H1 (cell line): Measurements from ENCODE around the gene CKAP2L. TPM values are rescaled to one million over a fixed set of nuclear protein-coding genes. Genes with fewer than 3 reads are reported as not detected.

Source experiments
- CTCF ChIA-PET: fragments of 300-600 bp; sonication (Branson Sonifier 250); formaldehyde crosslinking; loops from one replicate; lab custom pipeline; 2021; ENCODE audit not compliant: partially characterized antibody; lab: Charles Lee
- POLR2A ChIA-PET: fragments of 300-600 bp; sonication (Branson Sonifier 250); formaldehyde crosslinking; loops from one replicate; lab custom pipeline; 2021; ENCODE audit warnings: inconsistent platforms; ENCODE audit not compliant: partially characterized antibody; lab: Charles Lee
- DNase-seq, 2 experiments: peaks; one replicate each; pipeline versions ENCODE4 v3.0.0 to v3.0.0-alpha.2; 2010 to 2022; ENCODE audit warnings: low spot score in 2 of 2, low read depth in 1 of 2, mixed read lengths in 1 of 2
- FAIRE-seq: peaks from 2 replicates; lab custom pipeline; 2011; peaks lifted over from hg19 to GRCh38; lab: Jason Lieb, UNC
- H2AFZ ChIP-seq: 2 replicates; pipeline ENCODE4 v1.8.1; 2012; ENCODE audit warnings: low read length, inconsistent platforms
- H2AK5ac ChIP-seq: 2 replicates; pipeline ENCODE4 v1.6.1; 2013; ENCODE audit warnings: low read depth, low read length
- H2BK120ac ChIP-seq: replicated peaks from 2 replicates; pipeline ENCODE3; 2013; ENCODE audit warnings: low read depth, low read length, inconsistent platforms
- H2BK12ac ChIP-seq: 2 replicates; pipeline ENCODE4 v1.6.1; 2013; ENCODE audit warnings: low read depth, low read length
- H2BK15ac ChIP-seq: 2 replicates; pipeline ENCODE4 v1.6.1; 2013; ENCODE audit warnings: low read length
- H2BK20ac ChIP-seq: 2 replicates; pipeline ENCODE4 v1.6.1; 2013; ENCODE audit warnings: low read length
- H2BK5ac ChIP-seq: 2 replicates; pipeline ENCODE4 v1.6.1; 2013; ENCODE audit warnings: low read depth, low read length
- H3K14ac ChIP-seq: 2 replicates; pipeline ENCODE4 v1.6.1; 2013; ENCODE audit warnings: inconsistent platforms; ENCODE audit not compliant: insufficient read length
- H3K18ac ChIP-seq: 2 replicates; pipeline ENCODE4 v1.6.1; 2013; ENCODE audit warnings: low read length; ENCODE audit errors: extremely low read depth
- H3K23ac ChIP-seq: 2 replicates; pipeline ENCODE4 v1.6.1; 2013; ENCODE audit warnings: inconsistent platforms; ENCODE audit not compliant: insufficient read length
- H3K23me2 ChIP-seq: 2 replicates; pipeline ENCODE4 v1.6.1; 2013; ENCODE audit warnings: low read depth, low read length
- H3K27ac ChIP-seq: 2 replicates; pipeline ENCODE4 v1.6.1; 2011; ENCODE audit warnings: low read depth, low read length, inconsistent platforms
- H3K27me3 ChIP-seq, 4 experiments: replicated peaks in 1 of 4; 1 replicate in 1 of 4; 2 replicates in 3 of 4; pipeline versions ENCODE4 v1.6.1 to v1.8.1; 2011 to 2013; ENCODE audit warnings: low read length in 3 of 4, mild to moderate bottlenecking in 3 of 4, inconsistent platforms in 2 of 4, mixed read lengths in 2 of 4, moderate library complexity in 1 of 4; ENCODE audit not compliant: control insufficient read depth in 3 of 4, insufficient read depth in 3 of 4; ENCODE audit errors: extremely low read depth in 1 of 4
- H3K36me3 ChIP-seq, 4 experiments: 2 replicates each; pipeline versions ENCODE4 v1.6.1 to v1.8.1; 2011 to 2013; ENCODE audit warnings: mild to moderate bottlenecking in 4 of 4, low read length in 3 of 4, moderate library complexity in 2 of 4, control low read depth in 1 of 4, inconsistent platforms in 1 of 4; ENCODE audit not compliant: insufficient read depth in 4 of 4, control insufficient read depth in 2 of 4
- H3K4ac ChIP-seq: replicated peaks from 2 replicates; pipeline ENCODE3; 2013; ENCODE audit warnings: low read length, low read depth, mixed read lengths, inconsistent platforms; ENCODE audit not compliant: insufficient read length
- H3K4me1 ChIP-seq, 4 experiments: replicated peaks in 1 of 4; 1 replicate in 1 of 4; 2 replicates in 3 of 4; pipeline versions ENCODE4 v1.6.1 to v1.8.1; 2011 to 2013; ENCODE audit warnings: low read length in 3 of 4, inconsistent platforms in 2 of 4, mixed read lengths in 1 of 4; ENCODE audit not compliant: insufficient read depth in 4 of 4, control insufficient read depth in 3 of 4
- H3K4me2 ChIP-seq, 2 experiments: 2 replicates each; pipeline versions ENCODE4 v1.6.1 to v1.8.1; 2011 to 2013; ENCODE audit warnings: low read depth in 2 of 2, low read length in 2 of 2, control low read depth in 1 of 2, inconsistent platforms in 1 of 2, mild to moderate bottlenecking in 1 of 2; ENCODE audit not compliant: insufficient read depth in 1 of 2
- H3K4me3 ChIP-seq, 4 experiments: fragments of 200-600, 300-600 bp in 1 of 4; sonication (generic), shearing (Covaris generic), sonication (Bioruptor Twin) in 1 of 4; 2 replicates each; pipeline versions ENCODE4 v1.5.1 to v1.8.1; 2011 to 2016; ENCODE audit warnings: low read length in 4 of 4, low read depth in 3 of 4, control low read depth in 2 of 4, inconsistent platforms in 2 of 4, mild to moderate bottlenecking in 2 of 4, mixed read lengths in 1 of 4, moderate library complexity in 1 of 4; ENCODE audit not compliant: insufficient read depth in 2 of 4; ENCODE audit errors: extremely low read depth in 1 of 4
- H3K56ac ChIP-seq: replicated peaks from 2 replicates; pipeline ENCODE3; 2013; ENCODE audit warnings: low read depth, mild to moderate bottlenecking, mixed read lengths, low read length, inconsistent platforms; ENCODE audit not compliant: insufficient read length
- H3K79me1 ChIP-seq: 2 replicates; pipeline ENCODE4 v1.6.1; 2013; ENCODE audit warnings: low read depth, low read length, control low read depth
- H3K79me2 ChIP-seq, 2 experiments: 2 replicates each; pipeline versions ENCODE4 v1.6.1 to v1.8.1; 2012 to 2013; ENCODE audit warnings: low read length in 2 of 2, mild to moderate bottlenecking in 2 of 2, inconsistent platforms in 1 of 2; ENCODE audit not compliant: insufficient read depth in 2 of 2, control insufficient read depth in 1 of 2
- H3K9ac ChIP-seq, 4 experiments: replicated peaks in 1 of 4; 1 replicate in 1 of 4; 2 replicates in 3 of 4; pipeline versions ENCODE4 v1.6.1 to v1.8.1; 2011 to 2013; ENCODE audit warnings: low read depth in 3 of 4, low read length in 3 of 4, control low read depth in 2 of 4, mild to moderate bottlenecking in 2 of 4, moderate library complexity in 2 of 4, inconsistent platforms in 1 of 4; ENCODE audit errors: extremely low read depth in 1 of 4
- H3K9me3 ChIP-seq, 2 experiments: 2 replicates each; pipeline versions ENCODE4 v1.6.1 to v1.8.1; 2012 to 2013; ENCODE audit warnings: mild to moderate bottlenecking in 2 of 2, moderate library complexity in 2 of 2, control low read depth in 1 of 2, inconsistent platforms in 1 of 2, low read depth in 1 of 2, low read length in 1 of 2, mixed read lengths in 1 of 2; ENCODE audit not compliant: insufficient read depth in 2 of 2
- H4K20me1 ChIP-seq, 2 experiments: replicated peaks in 1 of 2; 2 replicates each; pipeline versions ENCODE3 to v1.8.1; 2011 to 2013; ENCODE audit warnings: inconsistent platforms in 2 of 2, low read length in 2 of 2, mild to moderate bottlenecking in 1 of 2; ENCODE audit not compliant: insufficient read depth in 2 of 2, control insufficient read depth in 1 of 2
- H4K5ac ChIP-seq: 2 replicates; pipeline ENCODE4 v1.6.1; 2013; ENCODE audit warnings: low read length, low read depth, mixed read lengths, inconsistent platforms; ENCODE audit not compliant: insufficient read length
- H4K8ac ChIP-seq: 2 replicates; pipeline ENCODE4 v1.8.0; 2013; ENCODE audit warnings: mild to moderate bottlenecking, moderate library complexity, low read length, inconsistent platforms; ENCODE audit not compliant: insufficient read depth; ENCODE audit errors: extremely low read depth
- H4K91ac ChIP-seq: replicated peaks from 2 replicates; pipeline ENCODE3; 2013; ENCODE audit warnings: low read length, mixed read lengths, inconsistent platforms; ENCODE audit not compliant: insufficient read length
- ASH2L ChIP-seq: fragments of 200-600, 300-600 bp; sonication (generic); IDR thresholded peaks from one replicate; pipeline ENCODE4 v1.7.1; 2017; ENCODE audit warnings: low read length
- BRCA1 ChIP-seq: IDR thresholded peaks from 2 replicates; pipeline ENCODE4 v1.6.1; 2012; ENCODE audit warnings: low read depth, low read length, improper control_type of control experiment
- GTF2F1 ChIP-seq: IDR thresholded peaks from 2 replicates; pipeline ENCODE4 v1.6.1; 2012; ENCODE audit warnings: low read depth, low read length, improper control_type of control experiment, borderline replicate concordance
- NRF1 ChIP-seq: IDR thresholded peaks from 2 replicates; pipeline ENCODE4 v1.6.1; 2011; ENCODE audit warnings: mild to moderate bottlenecking, low read depth, low read length, improper control_type of control experiment
- PHF8 ChIP-seq: fragments of 200-600 bp; sonication (generic); conservative IDR thresholded peaks from 2 replicates; pipeline ENCODE4 v1.7.1; 2012; ENCODE audit warnings: low read depth, mild to moderate bottlenecking, inconsistent platforms, low read length, moderate library complexity
- SIRT6 ChIP-seq: IDR thresholded peaks from one replicate; pipeline ENCODE4 v1.7.1; 2012; ENCODE audit warnings: low read length, inconsistent platforms
- TAF1 ChIP-seq: IDR thresholded peaks from 2 replicates; pipeline ENCODE4 v1.6.1; 2011; ENCODE audit warnings: mild to moderate bottlenecking, low read depth, low read length
- TBP ChIP-seq: IDR thresholded peaks from 2 replicates; pipeline ENCODE4 v1.6.1; 2011; ENCODE audit warnings: low read depth, low read length, improper control_type of control experiment
- TCF12 ChIP-seq: IDR thresholded peaks from 2 replicates; pipeline ENCODE4 v1.6.1; 2011; ENCODE audit warnings: low read depth, mild to moderate bottlenecking, low read length
- WGBS, 2 experiments: shearing (Covaris generic) in 1 of 2; methylation state at CpG; one replicate each; pipeline versions ENCODE4 v1.1.6 to v1.1.7; 2013 to 2015; ENCODE audit warnings: low lambda C conversion rate in 2 of 2, mixed read lengths in 2 of 2, inconsistent platforms in 1 of 2, low coverage in 1 of 2, missing lambda C conversion rate in 1 of 2; ENCODE audit not compliant: insufficient replicate concordance in 2 of 2, insufficient coverage in 1 of 2, insufficient read length in 1 of 2; ENCODE audit errors: extremely low coverage in 1 of 2, missing lambda C conversion rate in 1 of 2; 5-methylcytosine and 5-hydroxymethylcytosine counted together
- polyA plus RNA-seq, 7 experiments: library from polyadenylated mRNA; depleted of rRNA in 3 of 7; stranded (reverse) in 5 of 7; unstranded in 2 of 7; fragments of >200 nt in 5 of 7; fragments of 200-250 nt in 2 of 7; gene quantifications; 1 replicate in 5 of 7; 2 replicates in 1 of 7; 4 replicates in 1 of 7; pipeline versions ENCODE4 v1.2.1 to v1.2.3, GENCODE V29; 2011 to 2013; ENCODE audit warnings: missing spikeins in 2 of 7, mixed read lengths in 2 of 7
- total RNA-seq: library from RNA; stranded (reverse); fragmentation: NEBNext Ultra II Directional; extraction: Animal tissue kit (Norgen Biotek cat#: 25700); gene quantifications from 2 replicates; pipeline ENCODE4 v1.2.1, GENCODE V29; 2021

CKAP2L gene
- total and polyA plus RNA-seq, 2 of the 8 experiments (the other 6 are each of a cell fraction or from before 2014, with no cell fraction given), result 2.5 to 20.7 TPM

DNA sequence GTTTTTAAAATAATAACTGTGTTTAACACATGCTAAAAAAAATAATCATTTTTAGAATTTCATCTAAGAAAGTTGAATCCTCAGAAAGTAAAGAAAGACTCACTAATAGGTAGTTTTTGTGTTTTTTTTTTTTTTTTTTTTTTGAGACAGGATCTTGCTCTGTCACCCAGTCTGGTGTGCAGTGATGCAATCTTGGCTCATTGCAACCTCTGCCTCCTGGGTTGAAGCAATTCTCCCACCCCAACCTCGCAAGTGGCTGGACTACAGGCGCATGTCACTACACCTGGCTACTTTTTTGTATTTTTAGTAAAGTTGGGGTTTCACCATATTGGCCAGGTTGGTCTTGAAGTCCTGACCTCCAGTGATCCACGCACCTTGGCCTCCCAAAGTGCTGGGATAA, 7.1 kb downstream of the CKAP2L start:
- peaks cover 4 to 60% (median 34%) of the 10 kb centered on the region in 4 experiments; a peak in 7 of 8 replicates for H3K36me3 ChIP-seq
- H3K79me2 ChIP-seq, result peaks cover 0 to 2% of the 10 kb centered on the region in 2 experiments; a peak in 1 of 4 replicates

More for the DNA sequence above, 7.1 kb downstream of the CKAP2L start:
- FAIRE-seq, result no peak
- H3K56ac ChIP-seq, result no peak overlapping the region
- H4K91ac ChIP-seq, result no peak overlapping the region
- ChIA-PET POLR2A (no interaction called here), CTCF (no interaction called here)
- no peak overlapping the region for H2BK20ac ChIP-seq
- TF ChIP-seq BRCA1 (no peak), TBP (no peak), ASH2L (no peak), TAF1 (no peak), GTF2F1 (no peak), TCF12 (no peak), SIRT6 (no peak), NRF1 (no peak), PHF8 (no peak)
- H3K4me3 ChIP-seq, result no peak overlapping the region
- no peak overlapping the region for H3K4me2 ChIP-seq
- H2BK120ac ChIP-seq, result no peak overlapping the region
- DNase-seq, result no peak
- no peak overlapping the region for H3K9ac ChIP-seq
- H3K23ac ChIP-seq, result no peak overlapping the region
- H2BK5ac ChIP-seq, result no peak overlapping the region
- no peak overlapping the region for H3K4ac ChIP-seq
- 83% methylated on average over 3 of the region's 3 CpGs; no CpG with 5 or more reads in 1 of the 2 experiments for WGBS, 2 experiments
- H2BK12ac ChIP-seq, result no peak overlapping the region
- 0 out of 2 replicates have a peak, but pooled peaks cover 1% of the 10 kb centered on the region for H3K23me2 ChIP-seq
- H2BK15ac ChIP-seq, result no peak overlapping the region
- H4K8ac ChIP-seq, result no peak overlapping the region
- H4K5ac ChIP-seq, result no peak overlapping the region
- H3K9me3 ChIP-seq, result no peaks in the 10 kb centered on the region
- no peaks in the 10 kb centered on the region for H3K4me1 ChIP-seq
- no peak overlapping the region for H2AK5ac ChIP-seq
- H3K79me1 ChIP-seq, result peaks cover 2% of the 10 kb centered on the region; the same call in 1 of the 2 replicates
- H3K27ac ChIP-seq, result no peak overlapping the region
- no peak overlapping the region for H3K18ac ChIP-seq
- no peak overlapping the region for H2AFZ ChIP-seq
- H3K27me3 ChIP-seq, result no peaks in the 10 kb centered on the region
- H3K14ac ChIP-seq, result no peak overlapping the region
- peaks cover 1 to 2% of the 10 kb centered on the region in 2 experiments for H4K20me1 ChIP-seq
